Type B pancreatic cell (in vitro differentiated cells): ENCODE results near the gene ELP2. TPM values are rescaled to one million over a fixed set of nuclear protein-coding genes. Genes with fewer than 3 reads are reported as not detected.

ENCODE experiments used
- DNase-seq: peaks from one replicate; pipeline ENCODE4 v3.0.0; 2021; ENCODE audit warnings: mixed read lengths; ENCODE audit not compliant: unreplicated experiment; ENCODE audit errors: extremely low spot score
- H3K27ac Mint-ChIP-seq: 2 replicates; pipeline ENCODE4 v1.8.0; 2021; ENCODE audit warnings: mild to moderate bottlenecking, mixed read lengths
- H3K27me3 Mint-ChIP-seq: 2 replicates; pipeline ENCODE4 v1.8.0; 2021; ENCODE audit warnings: mixed read lengths
- H3K36me3 Mint-ChIP-seq: 2 replicates; pipeline ENCODE4 v1.8.0; 2021; ENCODE audit warnings: mixed read lengths
- H3K4me1 Mint-ChIP-seq: one replicate; pipeline ENCODE4 v1.8.0; 2021; ENCODE audit warnings: mixed read lengths; ENCODE audit not compliant: unreplicated experiment
- H3K4me3 Mint-ChIP-seq: 2 replicates; pipeline ENCODE4 v1.8.0; 2021; ENCODE audit warnings: mild to moderate bottlenecking, mixed read lengths
- H3K9me3 Mint-ChIP-seq: 2 replicates; pipeline ENCODE4 v1.8.0; 2021; ENCODE audit warnings: mixed read lengths
- CTCF ChIP-seq: fragments of 200-600 bp; sonication (generic); conservative IDR thresholded peaks from 2 replicates; pipeline ENCODE4 v1.5.0; 2021; ENCODE audit warnings: antibody characterized with exemption, mild to moderate bottlenecking
- total RNA-seq: library from RNA; stranded (reverse); gene quantifications from 2 replicates; pipeline ENCODE4 v1.2.1, GENCODE V29; 2021; ENCODE audit warnings: low replicate concordance

Gene ELP2
- total RNA-seq, 1 donor from 2014 or later: 94.6 TPM

GRCh38 chr18:36189486-36189885 is 59.8 kb downstream of the ELP2 start:
- Mint-ChIP-seq H3K4me3 (no peak overlapping the region), H3K4me1 (no peaks in the 10 kb centered on the region)

GRCh38 chr18:36191286-36191685 is 61.6 kb downstream of the ELP2 start:
- Mint-ChIP-seq H3K4me1 (no peaks in the 10 kb centered on the region), H3K27me3 (peaks cover 24% of the 10 kb centered on the region), H3K36me3 (no peaks in the 10 kb centered on the region)

More at GRCh38 chr18:36189486-36189885, 59.8 kb downstream of the ELP2 start:
- no peak for DNase-seq
- Mint-ChIP-seq H3K36me3 (no peaks in the 10 kb centered on the region), H3K27me3 (peaks cover 36% of the 10 kb centered on the region), H3K27ac (no peak overlapping the region), H3K9me3 (no peaks in the 10 kb centered on the region)
- TF ChIP-seq CTCF: no peak

GRCh38 chr18:36191711-36192110 is 62.0 kb downstream of the ELP2 start:
- Mint-ChIP-seq H3K4me3 (no peak overlapping the region), H3K9me3 (no peaks in the 10 kb centered on the region), H3K27me3 (peaks cover 20% of the 10 kb centered on the region), H3K27ac (no peak overlapping the region), H3K36me3 (no peaks in the 10 kb centered on the region), H3K4me1 (no peaks in the 10 kb centered on the region)
- no peak for DNase-seq
- TF ChIP-seq CTCF: no peak

More at GRCh38 chr18:36191286-36191685, 61.6 kb downstream of the ELP2 start:
- H3K9me3 Mint-ChIP-seq: no peaks in the 10 kb centered on the region
- no peak for TF ChIP-seq CTCF
- H3K4me3 Mint-ChIP-seq: no peak overlapping the region
- no peak overlapping the region for H3K27ac Mint-ChIP-seq
- no peak for DNase-seq

GRCh38 chr18:36194600-36195315 is 65.1 kb downstream of the ELP2 start:
- Mint-ChIP-seq H3K27me3 (no peaks in the 10 kb centered on the region), H3K36me3 (no peaks in the 10 kb centered on the region), H3K4me3 (no peak overlapping the region), H3K9me3 (no peaks in the 10 kb centered on the region), H3K27ac (no peak overlapping the region), H3K4me1 (no peaks in the 10 kb centered on the region)
- no peak for TF ChIP-seq CTCF
- DNase-seq: no peak

- Mint-ChIP-seq H3K27ac (no peak overlapping the region), H3K4me3 (no peak overlapping the region), H3K4me1 (no peaks in the 10 kb centered on the region), H3K9me3 (no peaks in the 10 kb centered on the region), H3K36me3 (no peaks in the 10 kb centered on the region), H3K27me3 (no peaks in the 10 kb centered on the region)
- no peak for TF ChIP-seq CTCF
- DNase-seq: no peak
Measured at GRCh38 chr18:36195427-36196122, 65.9 kb downstream of the ELP2 start.
